Muscle of leg (tissue), 11 donors: ENCODE measurements around the gene EXOC1. TPM values are rescaled to one million over a fixed set of nuclear protein-coding genes. Genes with fewer than 3 reads are reported as not detected.

Experiments
- DNase-seq: peaks from one replicate; pipeline ENCODE4 v3.0.0; 2013
- H3K27ac ChIP-seq: one replicate; pipeline ENCODE4 v1.5.1; 2013; ENCODE audit warnings: mild to moderate bottlenecking, low read length, control low read depth
- H3K27me3 ChIP-seq: one replicate; pipeline ENCODE4 v1.6.1; 2013; ENCODE audit warnings: low read length; ENCODE audit not compliant: control insufficient read depth, insufficient read depth
- H3K36me3 ChIP-seq: one replicate; pipeline ENCODE4 v1.6.1; 2013; ENCODE audit warnings: low read length; ENCODE audit not compliant: control insufficient read depth, insufficient read depth
- H3K4me1 ChIP-seq: one replicate; pipeline ENCODE4 v1.6.1; 2013; ENCODE audit warnings: low read length; ENCODE audit not compliant: control insufficient read depth, insufficient read depth
- H3K4me3 ChIP-seq: one replicate; pipeline ENCODE4 v1.5.1; 2013; ENCODE audit warnings: low read length, control low read depth
- H3K9me3 ChIP-seq: replicated peaks from 2 replicates; pipeline ENCODE4 v1.6.1; 2013; ENCODE audit warnings: low read depth, low read length; ENCODE audit not compliant: control insufficient read depth
- WGBS: methylation state at CpG from one replicate; pipeline ENCODE4 v1.1.5; 2013; ENCODE audit warnings: missing lambda C conversion rate; ENCODE audit not compliant: insufficient coverage; 5-methylcytosine and 5-hydroxymethylcytosine counted together
- polyA plus RNA-seq, 8 donors: library from polyadenylated mRNA; unstranded; fragments of 120-200 nt; gene quantifications; one replicate each; pipeline versions ENCODE4 v1.2.1 to v1.2.3, GENCODE V29; 2013; ENCODE audit warnings: inconsistent platforms in 1 of 8, low replicate concordance in 1 of 8; ENCODE audit not compliant: insufficient read length in 8 of 8, insufficient read depth in 1 of 8
- total RNA-seq: library from RNA; stranded (reverse); fragments of 120-200 nt; gene quantifications from one replicate; pipeline ENCODE4 v1.2.4, GENCODE V29; 2013

The EXOC1 gene
- total and polyA plus RNA-seq, 9 donors: 19.0 to 32.5 (median 23.2) TPM

GRCh38 chr4:55902677-55903076 is 49.2 kb downstream of the EXOC1 start:
- no peaks in the 10 kb centered on the region for H3K9me3 ChIP-seq
- H3K4me3 ChIP-seq: no peak overlapping the region
- 93% methylated on average over 3 of the region's 4 CpGs for WGBS
- H3K36me3 ChIP-seq: peaks cover 14% of the 10 kb centered on the region
- DNase-seq: no peak
- H3K27me3 ChIP-seq: no peaks in the 10 kb centered on the region
- H3K27ac ChIP-seq: no peak overlapping the region
- H3K4me1 ChIP-seq: no peaks in the 10 kb centered on the region

- H3K4me3 ChIP-seq: no peak overlapping the region
- H3K4me1 ChIP-seq: no peaks in the 10 kb centered on the region
- no peaks in the 10 kb centered on the region for H3K9me3 ChIP-seq
- DNase-seq: no peak
- H3K27me3 ChIP-seq: no peaks in the 10 kb centered on the region
- H3K27ac ChIP-seq: no peak overlapping the region
- H3K36me3 ChIP-seq: peaks cover 11% of the 10 kb centered on the region
Observed at GRCh38 chr4:55903577-55903976, 50.1 kb downstream of the EXOC1 start.

- DNase-seq: no peak
- H3K27me3 ChIP-seq: no peaks in the 10 kb centered on the region
- peaks cover 11% of the 10 kb centered on the region for H3K36me3 ChIP-seq
- no peak overlapping the region for H3K4me3 ChIP-seq
- H3K9me3 ChIP-seq: no peaks in the 10 kb centered on the region
- no peak overlapping the region for H3K27ac ChIP-seq
- H3K4me1 ChIP-seq: no peaks in the 10 kb centered on the region
Observed at GRCh38 chr4:55904576-55904975, 51.1 kb downstream of the EXOC1 start.

GRCh38 chr4:55906323-55906722 is 52.9 kb downstream of the EXOC1 start:
- no CpG with 5 or more reads among the region's 6 CpGs for WGBS
- H3K36me3 ChIP-seq: peaks cover 9% of the 10 kb centered on the region
- H3K4me3 ChIP-seq: no peak overlapping the region
- no peaks in the 10 kb centered on the region for H3K4me1 ChIP-seq
- no peak overlapping the region for H3K27ac ChIP-seq
- no peak for DNase-seq
- no peaks in the 10 kb centered on the region for H3K9me3 ChIP-seq
- H3K27me3 ChIP-seq: no peaks in the 10 kb centered on the region

GRCh38 chr4:55906989-55907388 is 53.5 kb downstream of the EXOC1 start:
- WGBS: no CpG with 5 or more reads among the region's 3 CpGs
- H3K36me3 ChIP-seq: peaks cover 9% of the 10 kb centered on the region
- no peak overlapping the region for H3K27ac ChIP-seq
- H3K4me1 ChIP-seq: no peaks in the 10 kb centered on the region
- H3K27me3 ChIP-seq: no peaks in the 10 kb centered on the region
- no peaks in the 10 kb centered on the region for H3K9me3 ChIP-seq
- DNase-seq: peak; percentile 4
- H3K4me3 ChIP-seq: no peak overlapping the region

GRCh38 chr4:55907469-55907868 is 54.0 kb downstream of the EXOC1 start:
- H3K36me3 ChIP-seq: peaks cover 9% of the 10 kb centered on the region
- no peaks in the 10 kb centered on the region for H3K9me3 ChIP-seq
- H3K27me3 ChIP-seq: no peaks in the 10 kb centered on the region
- H3K4me3 ChIP-seq: no peak overlapping the region
- no peak overlapping the region for H3K27ac ChIP-seq
- DNase-seq: no peak
- no peaks in the 10 kb centered on the region for H3K4me1 ChIP-seq

GRCh38 chr4:55910140-55910539 is 56.7 kb downstream of the EXOC1 start:
- 100% methylated on average over 1 of the region's 1 CpG for WGBS

GRCh38 chr4:55912249-55912648 is 58.8 kb downstream of the EXOC1 start:
- DNase-seq: no peak
- H3K9me3 ChIP-seq: no peaks in the 10 kb centered on the region
- H3K4me1 ChIP-seq: no peaks in the 10 kb centered on the region
- H3K27me3 ChIP-seq: no peaks in the 10 kb centered on the region
- H3K27ac ChIP-seq: no peak overlapping the region
- 92% methylated on average over 3 of the region's 6 CpGs for WGBS
- H3K36me3 ChIP-seq: no peaks in the 10 kb centered on the region
- no peak overlapping the region for H3K4me3 ChIP-seq

More at GRCh38 chr4:55910140-55910539, 56.7 kb downstream of the EXOC1 start:
- Histone ChIP-seq H3K9me3 (no peaks in the 10 kb centered on the region), H3K4me1 (no peaks in the 10 kb centered on the region), H3K27ac (no peak overlapping the region), H3K27me3 (no peaks in the 10 kb centered on the region), H3K36me3 (peaks cover 4% of the 10 kb centered on the region), H3K4me3 (no peak overlapping the region)
- no peak for DNase-seq

- Histone ChIP-seq H3K4me1 (peaks cover 3% of the 10 kb centered on the region), H3K27me3 (no peaks in the 10 kb centered on the region), H3K4me3 (no peak overlapping the region), H3K27ac (no peak overlapping the region), H3K9me3 (no peaks in the 10 kb centered on the region), H3K36me3 (no peaks in the 10 kb centered on the region)
- peak; percentile 54 for DNase-seq
- 61% methylated on average over 3 of the region's 5 CpGs for WGBS
Observed at GRCh38 chr4:55920571-55920970, 67.1 kb downstream of the EXOC1 start.

- H3K4me3 ChIP-seq: no peak overlapping the region
- whole genome bisulfite sequencing: no CpG with 5 or more reads among the region's 3 CpGs
- no peak overlapping the region for H3K27ac ChIP-seq
Observed at GRCh38 chr4:55921093-55921492, 67.6 kb downstream of the EXOC1 start.

GRCh38 chr4:55925241-55925640 is 71.8 kb downstream of the EXOC1 start:
- 60% methylated on average over 1 of the region's 4 CpGs for WGBS
- no peak for DNase-seq
- Histone ChIP-seq H3K27ac (no peak overlapping the region), H3K4me3 (no peak overlapping the region), H3K4me1 (peaks cover 3% of the 10 kb centered on the region), H3K27me3 (no peaks in the 10 kb centered on the region), H3K36me3 (no peaks in the 10 kb centered on the region), H3K9me3 (no peaks in the 10 kb centered on the region)

More at GRCh38 chr4:55921093-55921492, 67.6 kb downstream of the EXOC1 start:
- H3K9me3 ChIP-seq: no peaks in the 10 kb centered on the region
- no peak for DNase-seq
- H3K4me1 ChIP-seq: peaks cover 3% of the 10 kb centered on the region
- no peaks in the 10 kb centered on the region for H3K27me3 ChIP-seq
- H3K36me3 ChIP-seq: no peaks in the 10 kb centered on the region
